GM10847 (cell line): ENCODE data around the gene KLHL6.

ENCODE experiments used
- POLR2A ChIP-seq: IDR thresholded peaks from 2 replicates; pipeline ENCODE4 v1.6.1; 2011; ENCODE audit not compliant: insufficient read length; ENCODE audit errors: extremely low read depth

The KLHL6 gene

GRCh38 chr3:183485093-183485492, 70.4 kb downstream of the KLHL6 start:
- TF ChIP-seq POLR2A, result no peak

- no peak for TF ChIP-seq POLR2A
These were observed 71.0 kb downstream of the KLHL6 start for GRCh38 chr3:183484431-183485075.

GRCh38 chr3:183481582-183481981, 73.9 kb downstream of the KLHL6 start:
- no peak for TF ChIP-seq POLR2A

- no peak for TF ChIP-seq POLR2A
These were observed 77.0 kb downstream of the KLHL6 start for GRCh38 chr3:183478501-183478900.

GRCh38 chr3:183477801-183478456, 77.6 kb downstream of the KLHL6 start:
- no peak for TF ChIP-seq POLR2A

- no peak for TF ChIP-seq POLR2A
These were observed 80.3 kb downstream of the KLHL6 start for GRCh38 chr3:183475016-183475763.

- no peak for TF ChIP-seq POLR2A
These were observed 81.5 kb downstream of the KLHL6 start for GRCh38 chr3:183473969-183474368.

GRCh38 chr3:183472155-183472554, 83.4 kb downstream of the KLHL6 start:
- TF ChIP-seq POLR2A, result no peak

GRCh38 chr3:183468424-183468823, 87.1 kb downstream of the KLHL6 start:
- TF ChIP-seq POLR2A, result no peak

GRCh38 chr3:183466575-183466974, 88.9 kb downstream of the KLHL6 start:
- no peak for TF ChIP-seq POLR2A

GRCh38 chr3:183464480-183464879, 91.0 kb downstream of the KLHL6 start:
- TF ChIP-seq POLR2A, result no peak

GRCh38 chr3:183460081-183461055, 95.1 kb downstream of the KLHL6 start:
- TF ChIP-seq POLR2A, result no peak

GRCh38 chr3:183455089-183455488, 100.4 kb downstream of the KLHL6 start:
- TF ChIP-seq POLR2A, result no peak

- no peak for TF ChIP-seq POLR2A
These were observed 101.4 kb downstream of the KLHL6 start for GRCh38 chr3:183454064-183454463.

GRCh38 chr3:183449791-183450190, 105.7 kb downstream of the KLHL6 start:
- no peak for TF ChIP-seq POLR2A
